GM10248 (cell line): ENCODE measurements around the gene FUT3.
"Not testable (repeated sequence)": the region's sequence is repeated elsewhere in the genome, so short reads cannot be mapped to it uniquely, and the experiment has no call there.

Experiments
- CTCF ChIA-PET: fragments of 300-600 bp; sonication (Branson Sonifier 250); formaldehyde crosslinking; extraction: SDS; loops from one replicate; lab custom pipeline; 2021; ENCODE audit warnings: antibody characterized with exemption; lab: Yijun Ruan, JAX
- POLR2A ChIA-PET: fragments of 350-650 bp; sonication (Branson Sonifier 250); formaldehyde crosslinking; extraction: SDS; loops from one replicate; lab custom pipeline; 2020; ENCODE audit warnings: antibody characterized with exemption; lab: Yijun Ruan, JAX
- DNase-seq: peaks from one replicate; pipeline ENCODE4 v3.0.0; 2012; ENCODE audit errors: extremely low spot score
- TF ChIP-seq, protein P1 (sequence below): IDR thresholded peaks from 2 replicates; pipeline ENCODE4 v1.5.1; 2012; ENCODE audit warnings: mild to moderate bottlenecking, low read depth; ENCODE audit errors: extremely low read depth, missing control alignments, control extremely low read depth

FUT3 gene

DNA sequence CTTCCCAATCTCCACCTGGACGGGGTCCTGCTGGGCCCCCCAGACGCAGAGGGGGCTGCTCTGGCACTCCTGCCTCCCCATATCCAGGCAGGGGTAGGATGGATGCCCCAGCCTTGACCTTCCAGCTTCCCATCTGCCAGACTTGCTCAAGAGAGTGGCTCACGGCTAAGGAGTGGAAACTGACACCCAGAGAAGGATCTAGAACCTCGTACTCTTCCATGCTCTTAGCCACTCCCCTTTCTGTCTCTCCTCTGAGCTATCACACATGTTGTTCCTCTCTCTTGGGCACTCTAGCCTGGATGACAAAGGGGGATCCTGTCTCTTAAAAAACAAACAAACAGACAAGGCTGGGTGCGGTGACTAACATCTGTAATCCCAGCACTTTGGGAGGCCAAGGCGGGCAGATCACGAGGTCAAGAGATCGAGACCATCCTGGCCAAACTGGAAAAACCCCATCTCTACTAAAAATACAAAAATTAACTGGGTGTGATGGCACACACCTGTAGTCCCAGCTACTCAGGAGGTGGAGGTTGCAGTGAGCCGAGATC lies 31.2 kb upstream of the FUT3 start:
- CTCF ChIA-PET, result interaction anchor here (2.9 kb wide), 1 partner anchor 11 kb away, joined by 7 read pairs; no protein-coding TSS in a partner anchor
- POLR2A ChIA-PET, result no interaction called here
- no peak for DNase-seq
- TF ChIP-seq, protein P1, sequence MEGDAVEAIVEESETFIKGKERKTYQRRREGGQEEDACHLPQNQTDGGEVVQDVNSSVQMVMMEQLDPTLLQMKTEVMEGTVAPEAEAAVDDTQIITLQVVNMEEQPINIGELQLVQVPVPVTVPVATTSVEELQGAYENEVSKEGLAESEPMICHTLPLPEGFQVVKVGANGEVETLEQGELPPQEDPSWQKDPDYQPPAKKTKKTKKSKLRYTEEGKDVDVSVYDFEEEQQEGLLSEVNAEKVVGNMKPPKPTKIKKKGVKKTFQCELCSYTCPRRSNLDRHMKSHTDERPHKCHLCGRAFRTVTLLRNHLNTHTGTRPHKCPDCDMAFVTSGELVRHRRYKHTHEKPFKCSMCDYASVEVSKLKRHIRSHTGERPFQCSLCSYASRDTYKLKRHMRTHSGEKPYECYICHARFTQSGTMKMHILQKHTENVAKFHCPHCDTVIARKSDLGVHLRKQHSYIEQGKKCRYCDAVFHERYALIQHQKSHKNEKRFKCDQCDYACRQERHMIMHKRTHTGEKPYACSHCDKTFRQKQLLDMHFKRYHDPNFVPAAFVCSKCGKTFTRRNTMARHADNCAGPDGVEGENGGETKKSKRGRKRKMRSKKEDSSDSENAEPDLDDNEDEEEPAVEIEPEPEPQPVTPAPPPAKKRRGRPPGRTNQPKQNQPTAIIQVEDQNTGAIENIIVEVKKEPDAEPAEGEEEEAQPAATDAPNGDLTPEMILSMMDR, result no peak

DNA sequence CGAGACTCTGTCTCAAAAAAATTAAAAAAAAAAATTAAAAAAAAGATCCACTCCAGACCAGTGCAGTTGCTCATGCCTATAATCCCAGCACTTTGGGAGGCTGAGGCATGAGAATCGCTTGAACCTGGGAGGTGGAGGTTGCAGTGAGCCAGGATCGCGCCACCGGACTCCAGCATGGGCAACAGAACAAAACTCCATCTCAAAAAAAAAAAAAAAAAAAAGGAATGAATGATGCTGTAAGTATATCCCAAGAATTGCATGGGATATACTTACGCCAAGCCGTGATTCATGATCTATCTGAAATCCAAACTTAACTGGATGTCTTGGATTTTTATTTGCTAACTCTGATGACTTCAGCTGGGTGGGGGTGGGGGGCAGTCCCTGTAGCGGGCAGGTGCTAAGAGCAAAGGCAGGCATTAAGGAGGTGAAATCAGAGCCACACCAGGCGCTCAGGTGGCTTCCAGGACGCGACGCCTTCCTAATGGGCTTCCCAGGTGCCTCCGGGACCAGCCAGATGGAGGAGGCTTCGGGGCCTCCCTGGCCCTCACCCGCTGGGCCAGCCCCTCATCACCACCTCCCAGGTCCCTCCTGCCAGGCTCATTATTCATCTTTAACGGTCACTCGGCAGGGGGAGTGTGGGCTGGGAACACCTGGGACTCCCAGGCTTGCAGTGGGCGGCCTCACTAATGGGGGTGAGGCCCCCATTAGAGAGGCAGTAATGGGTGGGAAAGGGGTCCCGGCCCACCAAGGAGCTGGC lies 30.5 kb upstream of the FUT3 start:
- POLR2A ChIA-PET, result interaction anchor here (0.6 kb wide), 1 partner anchor 165 kb away, joined by 3 read pairs; no protein-coding TSS in a partner anchor

DNA sequence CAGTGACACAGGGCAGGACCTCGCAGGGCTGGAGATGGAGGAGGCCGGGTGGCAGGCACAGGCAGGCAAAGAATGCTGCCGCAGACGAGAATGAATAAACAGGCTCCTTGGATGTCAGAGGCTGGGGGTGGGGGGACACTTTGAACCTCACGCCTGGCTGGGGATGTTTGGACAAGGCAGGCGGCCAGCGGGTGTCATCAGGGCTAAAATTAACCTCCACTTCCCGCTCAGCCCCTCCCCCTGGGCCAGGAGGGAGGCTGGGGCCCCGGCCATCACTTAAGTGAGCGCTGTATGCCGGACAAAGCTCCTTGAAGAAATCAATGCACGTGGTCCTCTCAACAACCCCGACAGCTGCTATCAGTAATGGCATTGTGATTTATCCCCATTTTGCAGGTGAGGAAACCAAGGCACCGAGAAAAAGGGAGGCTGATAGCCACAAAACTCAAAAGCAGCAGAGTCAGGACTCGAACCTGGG lies 29.4 kb upstream of the FUT3 start:
- ChIA-PET CTCF (no interaction called here), POLR2A (no interaction called here)
- DNase-seq, result no peak
- TF ChIP-seq, protein P1, result no peak

More for the DNA sequence above, 30.5 kb upstream of the FUT3 start:
- CTCF ChIA-PET, result interaction anchor here (2.9 kb wide), 1 partner anchor 12 kb away, joined by 7 read pairs; no protein-coding TSS in a partner anchor
- TF ChIP-seq, protein P1, result no peak
- no peak for DNase-seq

DNA sequence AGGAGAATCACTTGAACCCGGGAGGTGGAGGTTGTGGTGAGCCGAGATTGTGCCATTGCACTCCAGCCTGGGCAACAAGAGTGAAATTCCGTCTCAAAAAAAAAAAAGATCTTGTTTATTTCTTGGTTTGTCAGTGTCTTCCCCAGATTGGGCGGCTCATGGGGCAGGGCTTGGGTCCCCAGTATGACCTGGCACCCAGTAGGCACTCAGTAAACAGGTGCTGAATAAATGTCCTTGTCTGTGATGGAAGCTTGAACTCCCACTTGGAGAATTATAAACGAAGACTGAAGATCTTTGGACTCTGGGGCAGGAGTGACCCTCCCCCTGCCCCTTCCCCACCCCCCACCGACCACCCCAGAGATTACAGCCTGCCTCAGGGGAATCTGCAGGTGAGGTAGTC lies 28.9 kb upstream of the FUT3 start:
- ChIA-PET CTCF (no interaction called here), POLR2A (no interaction called here)
- TF ChIP-seq, protein P1, result no peak
- DNase-seq, result no peak

DNA sequence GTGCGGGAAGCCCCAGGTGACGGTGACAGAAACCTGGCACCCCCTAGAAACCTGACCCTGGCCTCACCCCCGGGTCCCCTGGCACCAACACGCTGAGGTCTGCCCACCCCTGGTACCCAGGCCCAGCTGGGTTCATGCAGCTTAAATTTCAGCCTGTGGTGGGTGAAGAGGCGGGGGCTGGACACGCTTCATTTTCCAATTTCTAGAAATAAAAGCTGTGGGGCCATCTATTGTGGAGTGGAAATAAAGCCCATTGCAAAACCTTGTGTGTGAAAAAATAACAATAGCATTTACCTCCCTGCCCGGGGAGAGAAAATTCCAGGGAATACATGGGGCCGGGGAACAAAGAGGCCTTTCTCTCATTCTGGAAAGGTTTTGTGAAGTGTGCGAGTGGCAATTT lies 26.6 kb upstream of the FUT3 start:
- POLR2A ChIA-PET, result no interaction called here
- CTCF ChIA-PET, result interaction anchor here (0.8 to 0.9 kb wide), 2 partner anchors 69 to 90 kb away, joined by 3 read pairs; no protein-coding TSS in a partner anchor
- no peak for DNase-seq
- TF ChIP-seq, protein P1, result no peak

DNA sequence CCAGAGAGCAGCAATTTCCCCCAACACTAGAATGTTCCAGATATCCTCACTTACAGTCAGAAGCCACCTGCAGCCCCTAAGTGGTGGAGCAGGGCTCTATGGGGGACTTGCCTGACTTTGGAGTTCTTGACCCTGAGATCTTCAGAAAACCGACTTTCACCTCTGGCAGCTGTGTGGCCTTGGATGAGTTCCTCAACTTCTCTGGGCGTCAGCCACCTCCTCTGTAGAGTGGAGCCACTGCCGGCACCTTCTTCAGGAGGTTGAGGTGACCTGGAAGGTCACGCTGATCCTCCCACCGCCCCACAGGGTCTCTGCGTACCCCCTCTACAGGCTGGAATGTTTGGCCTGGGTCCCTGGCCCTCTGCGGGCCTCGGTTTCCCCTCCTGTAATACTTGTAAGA lies 26.2 kb upstream of the FUT3 start:
- DNase-seq, result no peak
- TF ChIP-seq, protein P1, result no peak
- ChIA-PET CTCF (interaction anchor here (0.8 to 0.9 kb wide), 2 partner anchors 68 to 90 kb away, joined by 3 read pairs; no protein-coding TSS in a partner anchor), POLR2A (no interaction called here)

DNA sequence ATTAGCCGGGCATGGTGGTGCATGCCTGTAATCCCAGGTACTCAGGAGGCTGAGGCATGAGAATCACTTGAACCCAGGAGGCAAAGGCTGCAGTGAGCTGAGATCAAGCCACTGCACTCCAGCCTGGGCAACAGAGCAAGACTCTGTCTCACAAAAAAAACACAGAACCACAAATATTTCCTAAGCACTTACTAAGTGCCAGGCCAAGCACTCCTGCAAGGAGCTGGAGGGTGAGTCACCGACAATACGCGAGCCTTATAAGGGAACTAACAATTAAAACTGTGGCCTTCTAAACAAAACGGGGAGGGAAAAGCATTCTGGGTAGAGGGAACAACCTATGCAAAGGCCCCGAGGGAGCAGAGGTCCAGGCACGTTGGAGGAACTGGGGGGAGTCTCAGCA lies 23.2 kb upstream of the FUT3 start:
- CTCF ChIA-PET, result interaction anchor here (0.6 kb wide), 1 partner anchor 1145 kb away, joined by 3 read pairs; no protein-coding TSS in a partner anchor
- POLR2A ChIA-PET, DNase-seq: not testable (repeated sequence)
